ENCODE data around the gene ITPR2. TPM values are rescaled to one million over a fixed set of nuclear protein-coding genes. Genes with fewer than 3 reads are reported as not detected.

Gene ITPR2
- total RNA-seq, 2 donors from 2014 or later, result 42.6 to 76.9 TPM

DNA sequence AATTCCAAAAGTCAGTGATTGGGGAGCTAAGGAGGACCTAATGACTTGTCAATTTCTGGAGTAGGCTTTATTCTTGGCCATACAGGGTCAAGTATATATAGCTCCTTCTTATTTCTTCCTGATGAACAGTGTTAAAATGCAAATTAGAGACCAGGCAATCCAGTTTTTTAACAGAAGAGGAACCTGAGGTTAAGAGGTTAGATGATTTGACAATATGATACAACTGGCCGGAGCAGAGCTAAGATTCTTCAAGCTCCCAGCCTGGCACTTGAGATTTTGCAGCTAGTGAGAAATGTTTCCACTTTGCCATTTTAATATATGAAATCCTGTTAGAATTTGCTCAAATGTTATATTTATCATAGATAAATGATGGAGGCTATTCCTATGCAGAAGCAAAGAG, 433.6 kb downstream of the ITPR2 start:
- Mint-ChIP-seq H3K27ac (no peak overlapping the region), H3K27me3 (no peaks in the 10 kb centered on the region), H3K9me3 (no peaks in the 10 kb centered on the region), H3K4me3 (no peak overlapping the region), H3K4me1 (ENCODE audit: low read depth in 2 of 2) (no peaks in the 10 kb centered on the region), H3K36me3 (no peaks in the 10 kb centered on the region)
- no peak for ATAC-seq
- no peak for DNase-seq (ENCODE audit: low spot score)

DNA sequence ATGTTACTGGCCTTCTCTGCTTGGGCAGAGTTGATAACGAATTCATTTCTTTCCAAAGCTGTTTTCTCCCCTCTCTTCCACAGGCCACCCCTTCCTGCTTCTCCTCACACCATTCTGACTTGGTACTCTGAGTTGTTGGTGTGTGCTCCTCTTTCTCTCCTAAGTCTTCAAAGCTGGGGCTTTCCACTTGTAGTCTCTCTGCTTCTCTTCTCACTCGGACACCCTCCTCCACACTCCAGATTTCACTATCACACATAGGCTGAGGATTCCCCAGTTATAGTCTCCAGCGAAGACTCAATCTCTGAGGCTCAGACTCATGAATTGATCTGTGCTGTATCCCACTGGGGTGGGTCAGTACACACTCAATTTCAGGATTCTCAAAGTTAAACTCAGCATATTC, 436.6 kb downstream of the ITPR2 start:
- ATAC-seq, result no peak
- Mint-ChIP-seq H3K4me3 (no peak overlapping the region), H3K36me3 (peaks cover 7% of the 10 kb centered on the region), H3K27me3 (no peaks in the 10 kb centered on the region), H3K4me1 (ENCODE audit: low read depth in 2 of 2) (no peaks in the 10 kb centered on the region), H3K27ac (no peak overlapping the region), H3K9me3 (no peaks in the 10 kb centered on the region)
- DNase-seq (ENCODE audit: low spot score), result no peak

DNA sequence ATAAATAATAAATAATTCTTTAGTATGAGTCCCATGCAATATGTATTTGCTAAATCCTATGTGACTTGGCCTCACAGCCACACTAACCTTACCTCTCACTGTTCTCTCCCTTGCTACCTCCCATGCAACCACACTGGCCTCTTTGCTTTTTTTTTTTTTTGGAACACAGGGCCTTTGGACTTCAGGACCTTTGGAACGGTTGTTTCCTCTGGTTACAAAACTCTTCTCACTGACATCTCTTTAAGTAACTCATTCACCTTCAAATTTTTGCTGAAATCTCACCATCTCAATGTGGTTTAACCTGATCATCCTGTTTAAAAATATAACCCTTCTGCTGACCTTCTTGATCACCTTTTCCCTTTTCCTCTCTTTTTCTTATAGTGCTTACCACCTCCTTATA, 443.7 kb downstream of the ITPR2 start:
- no peak overlapping the region for H3K27ac Mint-ChIP-seq
- H3K9me3 Mint-ChIP-seq, result no peaks in the 10 kb centered on the region

DNA sequence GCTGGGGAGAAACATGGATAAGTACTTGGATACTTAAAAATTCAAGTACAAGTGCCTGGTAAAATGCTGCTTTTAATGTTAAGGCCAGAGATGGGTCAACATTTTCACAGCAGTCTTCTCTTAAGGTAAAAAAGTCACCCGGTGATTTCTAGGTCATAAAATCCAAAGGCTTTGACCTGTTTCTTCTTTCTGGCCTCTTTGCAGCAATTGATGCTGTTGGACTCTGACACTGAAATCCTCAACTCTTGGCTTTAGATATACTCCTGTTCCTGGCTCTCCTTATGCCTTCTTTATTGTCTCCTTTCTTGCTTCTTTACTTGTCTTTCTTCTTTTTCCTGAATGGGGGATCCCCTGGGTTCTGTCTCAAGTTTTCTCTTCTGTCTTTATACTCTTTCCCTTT, 448.5 kb downstream of the ITPR2 start:
- Mint-ChIP-seq H3K36me3 (peaks cover 20% of the 10 kb centered on the region), H3K4me1 (ENCODE audit: low read depth in 2 of 2) (no peaks in the 10 kb centered on the region), H3K27me3 (no peaks in the 10 kb centered on the region), H3K9me3 (no peaks in the 10 kb centered on the region), H3K27ac (no peak overlapping the region), H3K4me3 (no peak overlapping the region)
- DNase-seq (ENCODE audit: low spot score) (no peak), ATAC-seq (no peak)

More for the DNA sequence above, 443.7 kb downstream of the ITPR2 start:
- DNase-seq (ENCODE audit: low spot score) (no peak), ATAC-seq (no peak)
- Mint-ChIP-seq H3K4me3 (no peak overlapping the region), H3K36me3 (peaks cover 26% of the 10 kb centered on the region), H3K27me3 (no peaks in the 10 kb centered on the region), H3K4me1 (ENCODE audit: low read depth in 2 of 2) (no peaks in the 10 kb centered on the region)

DNA sequence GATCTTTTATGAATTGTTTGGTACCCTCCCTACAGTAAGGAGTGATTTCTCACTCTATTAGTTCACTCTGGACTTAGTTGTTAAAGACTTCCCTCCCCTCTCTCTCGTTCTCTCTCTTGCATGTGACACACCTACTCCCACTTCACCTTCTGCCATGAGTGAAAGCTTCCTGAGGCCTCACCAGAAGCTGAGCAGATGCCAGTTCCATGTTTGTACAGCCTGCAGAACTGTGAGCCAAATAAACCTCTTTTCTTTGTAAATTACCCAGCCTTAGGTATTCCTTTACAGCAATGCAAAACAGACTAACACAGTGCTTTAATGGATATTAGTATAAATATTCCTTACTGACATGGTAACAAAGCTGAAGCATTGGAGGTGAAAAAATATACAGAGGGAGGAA, 450.0 kb downstream of the ITPR2 start:
- Mint-ChIP-seq H3K4me1 (ENCODE audit: low read depth in 2 of 2) (no peaks in the 10 kb centered on the region), H3K9me3 (no peaks in the 10 kb centered on the region), H3K27ac (no peak overlapping the region), H3K27me3 (no peaks in the 10 kb centered on the region), H3K4me3 (no peak overlapping the region), H3K36me3 (peaks cover 16% of the 10 kb centered on the region)
- no peak for ATAC-seq
- DNase-seq (ENCODE audit: low spot score), result no peak

DNA sequence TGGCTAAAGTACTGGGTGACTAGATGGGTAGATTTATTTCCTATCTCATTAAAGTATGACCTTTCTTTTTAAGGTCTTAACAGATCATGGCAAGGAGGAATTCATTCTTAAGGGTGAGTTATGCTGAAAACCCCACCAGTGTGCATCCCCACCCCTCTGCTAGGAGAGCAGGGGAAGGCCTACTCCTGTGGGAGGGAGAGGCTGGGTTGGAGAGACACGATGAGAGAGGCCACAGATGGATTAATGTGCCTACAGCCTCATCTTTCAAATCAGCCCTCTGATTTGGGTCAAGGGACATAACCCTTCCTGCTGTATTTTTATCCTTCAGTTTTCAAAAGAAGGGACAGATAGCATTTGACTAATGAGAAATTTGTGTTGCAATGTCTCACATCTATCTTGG, 452.1 kb downstream of the ITPR2 start:
- ATAC-seq (no peak), DNase-seq (ENCODE audit: low spot score) (no peak)
- Mint-ChIP-seq H3K27ac (no peak overlapping the region), H3K4me3 (no peak overlapping the region), H3K36me3 (peaks cover 16% of the 10 kb centered on the region), H3K27me3 (no peaks in the 10 kb centered on the region), H3K4me1 (ENCODE audit: low read depth in 2 of 2) (peaks cover 0 to 6% of the 10 kb centered on the region in 2 donors), H3K9me3 (no peaks in the 10 kb centered on the region)

DNA sequence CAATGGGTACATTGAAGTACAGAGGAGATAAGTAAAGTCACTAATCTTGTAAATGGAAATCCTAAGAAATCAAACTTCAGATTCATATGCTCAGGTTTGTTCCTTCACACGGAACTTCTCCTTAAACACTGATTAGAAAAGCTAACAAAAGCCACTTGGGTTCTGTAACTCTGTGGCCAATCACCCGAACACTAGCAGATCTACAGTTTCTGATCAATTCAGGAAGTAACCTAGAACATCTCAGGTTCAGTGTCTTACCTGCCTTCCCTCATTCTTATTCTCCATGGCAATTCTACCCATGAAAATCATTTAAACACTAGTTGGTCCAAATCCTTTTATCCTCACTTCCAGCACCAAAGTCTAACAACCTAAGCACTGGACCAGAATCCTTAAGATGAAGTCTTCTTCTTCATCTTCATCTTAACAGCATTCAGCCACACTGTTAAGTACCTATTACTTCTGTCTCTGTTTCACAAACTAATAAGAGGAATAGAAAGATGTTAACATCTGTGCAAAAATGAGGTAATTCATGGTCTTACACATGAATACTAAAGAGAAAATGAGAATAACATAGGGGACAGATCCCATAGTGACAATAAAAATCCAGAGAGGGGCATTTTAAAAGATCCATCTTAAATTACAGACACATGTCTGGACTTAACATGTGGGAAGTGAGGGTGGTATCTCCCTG, 453.1 kb downstream of the ITPR2 start:
- Mint-ChIP-seq H3K4me1 (ENCODE audit: low read depth in 2 of 2) (peaks cover 0 to 6% of the 10 kb centered on the region in 2 donors), H3K4me3 (no peak overlapping the region), H3K27ac (no peak overlapping the region), H3K27me3 (no peaks in the 10 kb centered on the region), H3K9me3 (no peaks in the 10 kb centered on the region), H3K36me3 (peaks cover 7% of the 10 kb centered on the region)
- no peak for DNase-seq (ENCODE audit: low spot score)
- ATAC-seq, result no peak

DNA sequence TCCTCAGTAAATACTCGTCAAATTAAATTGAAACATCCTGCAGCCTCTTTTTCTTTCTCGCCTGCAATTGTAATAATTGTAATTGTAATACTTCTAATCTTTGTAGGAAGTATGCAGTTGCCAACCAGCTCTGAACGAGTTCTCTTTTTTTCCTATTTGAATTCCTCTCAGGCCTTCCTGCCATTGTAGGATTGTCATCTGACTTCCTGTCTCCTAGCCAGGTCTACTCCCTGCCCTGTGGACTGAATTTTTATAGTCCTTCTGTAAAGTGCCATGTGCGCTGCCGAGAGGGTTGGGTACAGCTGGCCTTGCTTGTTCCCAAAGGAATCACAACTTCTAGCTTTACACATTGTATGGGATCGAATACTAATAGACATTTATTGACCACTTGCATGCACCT, 454.3 kb downstream of the ITPR2 start:
- Mint-ChIP-seq H3K4me3 (no peak overlapping the region), H3K4me1 (ENCODE audit: low read depth in 2 of 2) (peaks cover 0 to 6% of the 10 kb centered on the region in 2 donors), H3K36me3 (no peaks in the 10 kb centered on the region), H3K9me3 (no peaks in the 10 kb centered on the region), H3K27me3 (no peaks in the 10 kb centered on the region), H3K27ac (no peak overlapping the region)
- DNase-seq (ENCODE audit: low spot score), result no peak
- no peak for ATAC-seq

DNA sequence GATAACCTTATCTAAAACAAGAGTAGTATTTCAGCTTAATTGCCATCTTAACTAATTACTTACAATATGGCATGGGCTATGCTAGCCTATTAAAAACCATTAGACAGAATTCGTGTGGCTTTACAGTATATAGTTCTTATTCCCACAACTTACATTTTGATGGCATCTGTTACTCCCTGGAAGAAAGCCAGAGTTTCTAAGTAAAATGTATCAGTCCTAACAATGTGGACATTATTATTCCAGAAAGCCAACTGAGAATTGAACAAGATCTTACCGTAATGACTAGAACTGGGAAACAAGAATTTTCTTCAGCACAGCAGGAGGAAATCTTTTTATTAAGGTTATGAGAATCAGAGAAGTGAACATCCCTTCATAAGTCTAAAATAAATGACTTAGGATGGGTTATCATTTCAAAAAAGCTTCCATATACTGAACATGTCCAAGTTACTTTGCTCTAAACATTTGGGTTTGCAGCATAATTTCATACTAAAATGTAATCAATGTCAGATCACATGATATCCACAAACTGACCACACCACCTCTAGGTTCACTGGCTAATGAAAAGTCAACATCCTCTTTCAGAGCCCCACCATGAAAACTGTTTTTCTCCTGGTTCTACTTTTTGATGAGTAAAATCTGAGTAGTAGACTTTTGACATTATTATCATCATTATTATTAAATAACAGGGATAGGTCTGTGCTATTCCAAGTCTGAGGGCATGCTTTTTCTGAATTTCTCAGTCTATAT, 457.9 kb downstream of the ITPR2 start:
- DNase-seq (ENCODE audit: low spot score), result no peak

DNA sequence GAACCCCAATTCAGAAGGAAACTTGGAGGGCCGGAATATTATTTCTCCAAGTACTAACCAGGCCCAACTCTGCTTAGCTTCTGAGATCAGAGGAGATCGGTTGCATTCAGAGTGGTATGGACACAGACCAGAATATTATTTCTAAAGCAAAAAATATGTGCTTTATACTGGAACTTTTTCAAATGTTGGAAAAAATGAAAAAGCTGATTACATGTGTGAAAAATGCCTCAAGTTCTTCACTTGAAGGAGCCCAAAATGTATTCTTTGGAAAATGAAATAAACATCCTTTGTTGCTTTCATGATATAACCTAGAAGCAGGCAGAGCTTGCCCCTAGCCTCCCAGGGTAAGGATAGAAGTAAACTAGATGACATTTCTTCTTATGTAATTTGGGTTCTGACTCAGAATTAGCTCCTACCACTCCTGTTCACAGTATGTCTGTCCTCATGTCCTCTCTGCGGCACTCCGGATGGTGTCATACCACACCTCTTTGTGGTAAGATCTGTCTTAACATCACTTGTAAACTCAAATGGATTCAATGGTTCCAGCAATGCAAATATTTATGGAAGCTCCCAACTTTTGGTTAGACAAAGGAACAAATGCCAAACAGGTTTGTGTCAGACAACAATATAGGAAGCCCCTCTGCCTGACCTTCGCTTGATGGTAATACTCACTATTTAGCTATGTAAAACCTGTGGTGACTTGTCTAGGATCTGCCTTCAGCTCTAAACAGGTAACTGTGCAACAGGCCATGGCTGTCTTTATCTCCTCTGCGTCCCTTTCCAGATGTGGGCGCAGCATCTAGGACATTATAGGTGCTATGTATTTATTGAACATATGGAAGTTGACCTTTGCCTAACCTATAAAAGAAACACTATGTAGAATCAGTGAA, 459.1 kb downstream of the ITPR2 start:
- Mint-ChIP-seq H3K27ac (no peak overlapping the region), H3K4me3 (no peak overlapping the region), H3K9me3 (no peaks in the 10 kb centered on the region)

More for the DNA sequence above, 457.9 kb downstream of the ITPR2 start:
- Mint-ChIP-seq H3K4me1 (ENCODE audit: low read depth in 2 of 2) (peaks cover 0 to 6% of the 10 kb centered on the region in 2 donors), H3K4me3 (no peak overlapping the region), H3K27me3 (no peaks in the 10 kb centered on the region), H3K27ac (no peak overlapping the region), H3K9me3 (no peaks in the 10 kb centered on the region), H3K36me3 (no peaks in the 10 kb centered on the region)
- ATAC-seq, result no peak

DNA sequence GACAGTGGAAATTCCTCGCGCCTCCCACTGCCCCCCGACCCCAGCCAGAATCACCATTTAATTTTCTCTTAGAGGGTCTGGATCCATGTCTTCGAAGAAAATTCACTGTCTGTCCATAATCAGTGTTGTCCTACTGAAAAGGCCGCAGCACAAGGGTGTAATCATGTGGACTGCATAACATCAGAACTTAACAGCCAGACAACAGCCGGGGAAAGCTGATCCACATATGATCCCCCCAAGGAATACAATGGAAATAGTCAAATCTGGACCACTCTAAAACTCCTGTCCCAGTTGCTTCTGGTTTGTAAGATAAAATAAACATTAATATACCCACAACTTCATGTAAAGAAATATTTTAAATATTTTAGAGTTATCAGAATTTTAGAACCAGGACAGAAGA, 460.1 kb downstream of the ITPR2 start:
- H3K4me3 Mint-ChIP-seq, result no peak overlapping the region

More for the DNA sequence above, 459.1 kb downstream of the ITPR2 start:
- Mint-ChIP-seq H3K27me3 (no peaks in the 10 kb centered on the region), H3K4me1 (ENCODE audit: low read depth in 2 of 2) (peaks cover 0 to 6% of the 10 kb centered on the region in 2 donors), H3K36me3 (no peaks in the 10 kb centered on the region)
- DNase-seq (ENCODE audit: low spot score), result no peak
- no peak for ATAC-seq

DNA sequence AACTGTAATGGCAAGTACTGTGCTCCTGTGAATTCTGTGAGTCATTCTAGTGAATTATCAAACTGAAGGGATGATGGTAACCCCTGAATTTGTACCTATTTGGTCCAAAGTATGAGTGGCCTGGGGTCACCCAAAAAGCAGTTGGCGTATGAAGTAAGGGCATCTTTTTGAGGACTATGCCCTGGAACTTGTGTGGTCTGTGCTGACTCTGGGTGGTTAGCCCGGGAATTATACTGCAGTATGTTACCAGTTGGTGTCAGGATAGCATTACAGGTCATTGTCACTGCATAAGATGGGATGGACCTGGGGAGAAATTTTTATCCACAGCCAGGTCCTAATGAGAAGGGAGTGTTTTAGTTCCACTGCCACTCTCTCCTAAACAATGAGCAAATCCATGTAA, 462.9 kb downstream of the ITPR2 start:
- no peak for DNase-seq (ENCODE audit: low spot score)
- H3K27ac Mint-ChIP-seq, result no peak overlapping the region
- ATAC-seq, result no peak
- H3K4me1 Mint-ChIP-seq (ENCODE audit: low read depth in 2 of 2), result no peaks in the 10 kb centered on the region
- no peaks in the 10 kb centered on the region for H3K36me3 Mint-ChIP-seq
- H3K9me3 Mint-ChIP-seq, result no peaks in the 10 kb centered on the region
- no peaks in the 10 kb centered on the region for H3K27me3 Mint-ChIP-seq
- H3K4me3 Mint-ChIP-seq, result no peak overlapping the region

More for the DNA sequence above, 460.1 kb downstream of the ITPR2 start:
- no peaks in the 10 kb centered on the region for H3K36me3 Mint-ChIP-seq
- ATAC-seq, result no peak
- DNase-seq (ENCODE audit: low spot score), result no peak
- peaks cover 0 to 6% of the 10 kb centered on the region in 2 donors for H3K4me1 Mint-ChIP-seq (ENCODE audit: low read depth in 2 of 2)
- H3K27me3 Mint-ChIP-seq, result no peaks in the 10 kb centered on the region
- no peak overlapping the region for H3K27ac Mint-ChIP-seq
- no peaks in the 10 kb centered on the region for H3K9me3 Mint-ChIP-seq

DNA sequence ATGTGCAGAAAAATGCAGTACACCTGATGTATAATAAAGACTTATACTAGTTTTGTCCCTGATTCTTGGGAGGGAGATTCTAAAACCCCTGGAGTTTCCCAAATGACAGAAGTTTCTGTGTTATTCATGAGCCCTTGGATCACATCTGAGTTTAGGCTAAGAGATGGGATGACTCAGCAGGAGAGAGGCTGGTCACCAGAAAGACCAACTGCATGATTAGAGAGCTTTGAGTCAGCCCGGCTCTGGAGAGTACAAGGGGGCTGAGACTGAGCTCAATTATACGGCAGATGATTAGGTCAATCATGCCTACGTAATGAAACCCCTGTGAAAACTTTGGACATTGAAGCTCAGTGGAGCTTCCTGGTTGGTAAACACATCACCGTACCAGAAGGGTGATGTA, 463.4 kb downstream of the ITPR2 start:
- Mint-ChIP-seq H3K4me1 (ENCODE audit: low read depth in 2 of 2) (no peaks in the 10 kb centered on the region), H3K27ac (no peak overlapping the region), H3K27me3 (no peaks in the 10 kb centered on the region), H3K36me3 (no peaks in the 10 kb centered on the region), H3K4me3 (no peak overlapping the region), H3K9me3 (no peaks in the 10 kb centered on the region)
- ATAC-seq, result no peak
- DNase-seq (ENCODE audit: low spot score), result no peak

Measured in natural killer cell treated with Interleukin-12 subunit alpha and Interleukin-12 subunit beta and Interleukin-15 and Interleukin-18, amount 100 ng/mL, for 72 hours (primary cell).